H1 (cell line): ENCODE measurements around the gene OR6C70. TPM values are rescaled to one million over a fixed set of nuclear protein-coding genes. Genes with fewer than 3 reads are reported as not detected.

Source experiments
- CTCF ChIA-PET: fragments of 300-600 bp; sonication (Branson Sonifier 250); formaldehyde crosslinking; loops from one replicate; lab custom pipeline; 2021; ENCODE audit not compliant: partially characterized antibody; lab: Charles Lee
- POLR2A ChIA-PET: fragments of 300-600 bp; sonication (Branson Sonifier 250); formaldehyde crosslinking; loops from one replicate; lab custom pipeline; 2021; ENCODE audit warnings: inconsistent platforms; ENCODE audit not compliant: partially characterized antibody; lab: Charles Lee
- DNase-seq, 2 experiments: peaks; one replicate each; pipeline versions ENCODE4 v3.0.0 to v3.0.0-alpha.2; 2010 to 2022; ENCODE audit warnings: low spot score in 2 of 2, low read depth in 1 of 2, mixed read lengths in 1 of 2
- FAIRE-seq: peaks from 2 replicates; lab custom pipeline; 2011; peaks lifted over from hg19 to GRCh38; lab: Jason Lieb, UNC
- H2AFZ ChIP-seq: 2 replicates; pipeline ENCODE4 v1.8.1; 2012; ENCODE audit warnings: low read length, inconsistent platforms
- H2AK5ac ChIP-seq: 2 replicates; pipeline ENCODE4 v1.6.1; 2013; ENCODE audit warnings: low read depth, low read length
- H2BK120ac ChIP-seq: replicated peaks from 2 replicates; pipeline ENCODE3; 2013; ENCODE audit warnings: low read depth, low read length, inconsistent platforms
- H2BK12ac ChIP-seq: 2 replicates; pipeline ENCODE4 v1.6.1; 2013; ENCODE audit warnings: low read depth, low read length
- H2BK15ac ChIP-seq: 2 replicates; pipeline ENCODE4 v1.6.1; 2013; ENCODE audit warnings: low read length
- H2BK20ac ChIP-seq: 2 replicates; pipeline ENCODE4 v1.6.1; 2013; ENCODE audit warnings: low read length
- H2BK5ac ChIP-seq: 2 replicates; pipeline ENCODE4 v1.6.1; 2013; ENCODE audit warnings: low read depth, low read length
- H3K14ac ChIP-seq: 2 replicates; pipeline ENCODE4 v1.6.1; 2013; ENCODE audit warnings: inconsistent platforms; ENCODE audit not compliant: insufficient read length
- H3K18ac ChIP-seq: 2 replicates; pipeline ENCODE4 v1.6.1; 2013; ENCODE audit warnings: low read length; ENCODE audit errors: extremely low read depth
- H3K23ac ChIP-seq: 2 replicates; pipeline ENCODE4 v1.6.1; 2013; ENCODE audit warnings: inconsistent platforms; ENCODE audit not compliant: insufficient read length
- H3K23me2 ChIP-seq: 2 replicates; pipeline ENCODE4 v1.6.1; 2013; ENCODE audit warnings: low read depth, low read length
- H3K27ac ChIP-seq: 2 replicates; pipeline ENCODE4 v1.6.1; 2011; ENCODE audit warnings: low read depth, low read length, inconsistent platforms
- H3K27me3 ChIP-seq, 4 experiments: replicated peaks in 1 of 4; 1 replicate in 1 of 4; 2 replicates in 3 of 4; pipeline versions ENCODE4 v1.6.1 to v1.8.1; 2011 to 2013; ENCODE audit warnings: low read length in 3 of 4, mild to moderate bottlenecking in 3 of 4, inconsistent platforms in 2 of 4, mixed read lengths in 2 of 4, moderate library complexity in 1 of 4; ENCODE audit not compliant: control insufficient read depth in 3 of 4, insufficient read depth in 3 of 4; ENCODE audit errors: extremely low read depth in 1 of 4
- H3K36me3 ChIP-seq, 4 experiments: 2 replicates each; pipeline versions ENCODE4 v1.6.1 to v1.8.1; 2011 to 2013; ENCODE audit warnings: mild to moderate bottlenecking in 4 of 4, low read length in 3 of 4, moderate library complexity in 2 of 4, control low read depth in 1 of 4, inconsistent platforms in 1 of 4; ENCODE audit not compliant: insufficient read depth in 4 of 4, control insufficient read depth in 2 of 4
- H3K4ac ChIP-seq: replicated peaks from 2 replicates; pipeline ENCODE3; 2013; ENCODE audit warnings: low read length, low read depth, mixed read lengths, inconsistent platforms; ENCODE audit not compliant: insufficient read length
- H3K4me1 ChIP-seq, 4 experiments: replicated peaks in 1 of 4; 1 replicate in 1 of 4; 2 replicates in 3 of 4; pipeline versions ENCODE4 v1.6.1 to v1.8.1; 2011 to 2013; ENCODE audit warnings: low read length in 3 of 4, inconsistent platforms in 2 of 4, mixed read lengths in 1 of 4; ENCODE audit not compliant: insufficient read depth in 4 of 4, control insufficient read depth in 3 of 4
- H3K4me2 ChIP-seq, 2 experiments: 2 replicates each; pipeline versions ENCODE4 v1.6.1 to v1.8.1; 2011 to 2013; ENCODE audit warnings: low read depth in 2 of 2, low read length in 2 of 2, control low read depth in 1 of 2, inconsistent platforms in 1 of 2, mild to moderate bottlenecking in 1 of 2; ENCODE audit not compliant: insufficient read depth in 1 of 2
- H3K4me3 ChIP-seq, 4 experiments: fragments of 200-600, 300-600 bp in 1 of 4; sonication (generic), shearing (Covaris generic), sonication (Bioruptor Twin) in 1 of 4; 2 replicates each; pipeline versions ENCODE4 v1.5.1 to v1.8.1; 2011 to 2016; ENCODE audit warnings: low read length in 4 of 4, low read depth in 3 of 4, control low read depth in 2 of 4, inconsistent platforms in 2 of 4, mild to moderate bottlenecking in 2 of 4, mixed read lengths in 1 of 4, moderate library complexity in 1 of 4; ENCODE audit not compliant: insufficient read depth in 2 of 4; ENCODE audit errors: extremely low read depth in 1 of 4
- H3K56ac ChIP-seq: replicated peaks from 2 replicates; pipeline ENCODE3; 2013; ENCODE audit warnings: low read depth, mild to moderate bottlenecking, mixed read lengths, low read length, inconsistent platforms; ENCODE audit not compliant: insufficient read length
- H3K79me1 ChIP-seq: 2 replicates; pipeline ENCODE4 v1.6.1; 2013; ENCODE audit warnings: low read depth, low read length, control low read depth
- H3K79me2 ChIP-seq, 2 experiments: 2 replicates each; pipeline versions ENCODE4 v1.6.1 to v1.8.1; 2012 to 2013; ENCODE audit warnings: low read length in 2 of 2, mild to moderate bottlenecking in 2 of 2, inconsistent platforms in 1 of 2; ENCODE audit not compliant: insufficient read depth in 2 of 2, control insufficient read depth in 1 of 2
- H3K9ac ChIP-seq, 4 experiments: replicated peaks in 1 of 4; 1 replicate in 1 of 4; 2 replicates in 3 of 4; pipeline versions ENCODE4 v1.6.1 to v1.8.1; 2011 to 2013; ENCODE audit warnings: low read depth in 3 of 4, low read length in 3 of 4, control low read depth in 2 of 4, mild to moderate bottlenecking in 2 of 4, moderate library complexity in 2 of 4, inconsistent platforms in 1 of 4; ENCODE audit errors: extremely low read depth in 1 of 4
- H3K9me3 ChIP-seq, 2 experiments: 2 replicates each; pipeline versions ENCODE4 v1.6.1 to v1.8.1; 2012 to 2013; ENCODE audit warnings: mild to moderate bottlenecking in 2 of 2, moderate library complexity in 2 of 2, control low read depth in 1 of 2, inconsistent platforms in 1 of 2, low read depth in 1 of 2, low read length in 1 of 2, mixed read lengths in 1 of 2; ENCODE audit not compliant: insufficient read depth in 2 of 2
- H4K20me1 ChIP-seq, 2 experiments: replicated peaks in 1 of 2; 2 replicates each; pipeline versions ENCODE3 to v1.8.1; 2011 to 2013; ENCODE audit warnings: inconsistent platforms in 2 of 2, low read length in 2 of 2, mild to moderate bottlenecking in 1 of 2; ENCODE audit not compliant: insufficient read depth in 2 of 2, control insufficient read depth in 1 of 2
- H4K5ac ChIP-seq: 2 replicates; pipeline ENCODE4 v1.6.1; 2013; ENCODE audit warnings: low read length, low read depth, mixed read lengths, inconsistent platforms; ENCODE audit not compliant: insufficient read length
- H4K8ac ChIP-seq: 2 replicates; pipeline ENCODE4 v1.8.0; 2013; ENCODE audit warnings: mild to moderate bottlenecking, moderate library complexity, low read length, inconsistent platforms; ENCODE audit not compliant: insufficient read depth; ENCODE audit errors: extremely low read depth
- H4K91ac ChIP-seq: replicated peaks from 2 replicates; pipeline ENCODE3; 2013; ENCODE audit warnings: low read length, mixed read lengths, inconsistent platforms; ENCODE audit not compliant: insufficient read length
- KDM4A ChIP-seq: IDR thresholded peaks from one replicate; pipeline ENCODE4 v1.7.1; 2012; ENCODE audit warnings: low read depth, mild to moderate bottlenecking, moderate library complexity, low read length, inconsistent platforms; ENCODE audit not compliant: severe bottlenecking
- polyA plus RNA-seq, 7 experiments: library from polyadenylated mRNA; depleted of rRNA in 3 of 7; stranded (reverse) in 5 of 7; unstranded in 2 of 7; fragments of >200 nt in 5 of 7; fragments of 200-250 nt in 2 of 7; gene quantifications; 1 replicate in 5 of 7; 2 replicates in 1 of 7; 4 replicates in 1 of 7; pipeline versions ENCODE4 v1.2.1 to v1.2.3, GENCODE V29; 2011 to 2013; ENCODE audit warnings: missing spikeins in 2 of 7, mixed read lengths in 2 of 7
- total RNA-seq: library from RNA; stranded (reverse); fragmentation: NEBNext Ultra II Directional; extraction: Animal tissue kit (Norgen Biotek cat#: 25700); gene quantifications from 2 replicates; pipeline ENCODE4 v1.2.1, GENCODE V29; 2021

OR6C70 gene
- total and polyA plus RNA-seq, 2 of the 8 experiments (the other 6 are each of a cell fraction or from before 2014, with no cell fraction given) = not detected

GRCh38 chr12:55448825-55449224 is 21.1 kb downstream of the OR6C70 start:
- Histone ChIP-seq H3K79me1 (no peaks in the 10 kb centered on the region), H3K9me3 (no peaks in the 10 kb centered on the region), H3K27ac (no peak overlapping the region), H3K18ac (no peak overlapping the region), H4K5ac (no peak overlapping the region), H3K9ac (no peak overlapping the region), H3K4ac (no peak overlapping the region), H3K23me2 (no peaks in the 10 kb centered on the region), H3K79me2 (no peaks in the 10 kb centered on the region), H3K56ac (no peak overlapping the region), H4K20me1 (no peaks in the 10 kb centered on the region), H2BK20ac (no peak overlapping the region), H4K8ac (no peak overlapping the region), H3K14ac (no peak overlapping the region), H2BK12ac (no peak overlapping the region), H3K23ac (no peak overlapping the region), H2AK5ac (no peak overlapping the region), H2BK120ac (no peak overlapping the region), H3K36me3 (no peaks in the 10 kb centered on the region), H3K4me2 (no peak overlapping the region), H3K27me3 (no peaks in the 10 kb centered on the region), H4K91ac (no peak overlapping the region), H3K4me3 (no peak overlapping the region), H2AFZ (no peak overlapping the region), H3K4me1 (no peaks in the 10 kb centered on the region), H2BK15ac (no peak overlapping the region), H2BK5ac (no peak overlapping the region)
- CTCF ChIA-PET = interaction anchor here (0.9 kb wide), 1 partner anchor 165 kb away, joined by 3 read pairs; no protein-coding TSS in a partner anchor
- DNase-seq (no peak), FAIRE-seq (no peak)
- POLR2A ChIA-PET = no interaction called here
- TF ChIP-seq KDM4A = no peak
